ENCODE measurements around the gene SETD4. TPM values are rescaled to one million over a fixed set of nuclear protein-coding genes. Genes with fewer than 3 reads are reported as not detected.

The SETD4 gene
- total RNA-seq, 1 donor from 2014 or later: 12.9 TPM

GRCh38 chr21:36021251-36021837 is 39.0 kb downstream of the SETD4 start:
- no peak for DNase-seq (ENCODE audit: low spot score)

GRCh38 chr21:36015045-36015444 is 45.3 kb downstream of the SETD4 start:
- DNase-seq (ENCODE audit: low spot score): no peak

- DNase-seq (ENCODE audit: low spot score): peak; percentile 1
Observed at GRCh38 chr21:36010801-36011200, 49.5 kb downstream of the SETD4 start.

- DNase-seq (ENCODE audit: low spot score): peak; percentile 4
Observed at GRCh38 chr21:36008505-36008904, 51.8 kb downstream of the SETD4 start.

GRCh38 chr21:36005879-36006400 is 54.4 kb downstream of the SETD4 start:
- DNase-seq (ENCODE audit: low spot score): peak; percentile 49

GRCh38 chr21:36005018-36005417 is 55.3 kb downstream of the SETD4 start:
- DNase-seq (ENCODE audit: low spot score): peak; percentile 47

GRCh38 chr21:36004441-36004840 is 55.9 kb downstream of the SETD4 start:
- DNase-seq (ENCODE audit: low spot score): no peak

GRCh38 chr21:36003776-36004175 is 56.5 kb downstream of the SETD4 start:
- no peak for DNase-seq (ENCODE audit: low spot score)

GRCh38 chr21:35996217-35996616 is 64.1 kb downstream of the SETD4 start:
- DNase-seq (ENCODE audit: low spot score): no peak

GRCh38 chr21:35995522-35996088 is 64.7 kb downstream of the SETD4 start:
- DNase-seq (ENCODE audit: low spot score): no peak

GRCh38 chr21:35994613-35995012 is 65.7 kb downstream of the SETD4 start:
- no peak for DNase-seq (ENCODE audit: low spot score)

- DNase-seq (ENCODE audit: low spot score): no peak
Observed at GRCh38 chr21:35993875-35994490, 66.3 kb downstream of the SETD4 start.

GRCh38 chr21:35991131-35991530 is 69.2 kb downstream of the SETD4 start:
- DNase-seq (ENCODE audit: low spot score): no peak

- no peak for DNase-seq (ENCODE audit: low spot score)
Observed at GRCh38 chr21:35990609-35991008, 69.7 kb downstream of the SETD4 start.

GRCh38 chr21:35989138-35989735 is 71.1 kb downstream of the SETD4 start:
- peak; percentile 67 for DNase-seq (ENCODE audit: low spot score)

GRCh38 chr21:35988416-35989137 is 71.7 kb downstream of the SETD4 start:
- no peak for DNase-seq (ENCODE audit: low spot score)

- no peak for DNase-seq (ENCODE audit: low spot score)
Observed at GRCh38 chr21:35987475-35987874, 72.9 kb downstream of the SETD4 start.

- DNase-seq (ENCODE audit: low spot score): no peak
Observed at GRCh38 chr21:35984654-35985361, 75.5 kb downstream of the SETD4 start.

Data from mesenteric fat pad (tissue), 1 donor.